ENCODE measurements around the gene ANKS3. TPM values are rescaled to one million over a fixed set of nuclear protein-coding genes. Genes with fewer than 3 reads are reported as not detected.

ANKS3 gene
- total and polyA plus RNA-seq, 7 donors: 3.9 to 30.7 (median 20.8) TPM

- H3K27ac ChIP-seq: no peak overlapping the region
- H3K27me3 ChIP-seq: no peaks in the 10 kb centered on the region
- H3K9me3 ChIP-seq: no peaks in the 10 kb centered on the region
- TF ChIP-seq POLR2A (IDR thresholded peaks at IDR 0.05) (no peak), EP300 (IDR thresholded peaks at IDR 0.05) (no peak), CTCF (IDR thresholded peaks at IDR 0.05) (no peak)
- H3K4me3 ChIP-seq: no peak overlapping the region
- WGBS, 2 donors: 95 to 97% methylated on average over 23 of the region's 23 CpGs
- peaks cover 0 to 13% (median 7%) of the 10 kb centered on the region in 4 donors for H3K4me1 ChIP-seq
- peak; percentile 56 for DNase-seq
- intact Hi-C loops (cut with DNase I): no loop called here
- peaks cover 7 to 94% (median 38%) of the 10 kb centered on the region in 4 donors for H3K36me3 ChIP-seq
These were observed 49.9 kb downstream of the ANKS3 start for GRCh38 chr16:4684058-4684715.

GRCh38 chr16:4683255-4684057, 50.6 kb downstream of the ANKS3 start:
- H3K4me1 ChIP-seq: peaks cover 0 to 14% (median 11%) of the 10 kb centered on the region in 4 donors
- TF ChIP-seq POLR2A (IDR thresholded peaks at IDR 0.05) (no peak), POLR2AphosphoS5 (IDR thresholded peaks at IDR 0.05) (no peak), EP300 (IDR thresholded peaks at IDR 0.05) (no peak), CTCF (IDR thresholded peaks at IDR 0.05) (no peak)
- H3K4me3 ChIP-seq: no peak overlapping the region
- H3K27ac ChIP-seq: peak overlapping the region in 3 of 4 donors; percentile 39 to 55 (median 48)
- intact Hi-C loops (cut with DNase I): no loop called here
- H3K36me3 ChIP-seq: peaks cover 7 to 86% (median 34%) of the 10 kb centered on the region in 4 donors
- H3K27me3 ChIP-seq: no peaks in the 10 kb centered on the region
- WGBS, 2 donors: 91 to 93% methylated on average over 17 of the region's 17 CpGs
- DNase-seq: peak; percentile 71
- no peaks in the 10 kb centered on the region for H3K9me3 ChIP-seq

DNA sequence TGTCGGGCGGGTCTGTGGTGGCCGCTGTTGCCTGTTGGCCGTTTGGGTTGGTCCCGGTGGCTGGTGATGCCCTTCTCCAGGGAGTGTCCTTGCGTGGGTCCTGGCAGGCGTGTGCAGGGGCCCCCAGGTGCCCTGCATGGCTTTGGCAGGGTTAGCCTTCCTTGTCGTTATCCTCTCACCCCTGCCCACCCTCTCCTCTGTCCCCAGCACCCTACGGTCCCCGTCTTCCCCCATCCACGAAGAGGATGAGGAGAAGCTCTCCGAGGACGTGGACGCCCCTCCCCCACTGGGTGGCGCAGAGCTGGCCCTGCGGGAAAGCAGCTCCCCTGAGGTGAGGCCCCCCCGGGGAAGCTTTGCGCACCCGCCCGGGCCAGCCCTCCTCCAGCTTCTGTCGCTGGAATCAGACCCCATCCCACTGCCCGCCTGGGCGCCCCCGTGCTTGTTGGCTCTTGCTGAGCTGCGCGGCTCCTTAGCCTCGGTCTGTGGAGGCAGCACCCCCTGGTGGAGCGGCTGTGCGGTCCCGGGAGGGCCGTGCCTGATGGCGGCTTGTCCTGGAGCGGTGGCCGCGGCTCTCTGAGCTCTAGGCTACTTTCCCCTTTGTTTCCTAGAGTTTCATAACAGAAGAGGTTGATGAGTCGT, 51.3 kb downstream of the ANKS3 start:
- Histone ChIP-seq H3K9me3 (no peaks in the 10 kb centered on the region), H3K27me3 (no peaks in the 10 kb centered on the region), H3K4me3 (peak overlapping the region in 3 of 4 donors; percentile 26 to 30 (median 28)), H3K4me1 (peaks cover 0 to 14% (median 11%) of the 10 kb centered on the region in 4 donors), H3K27ac (peak overlapping the region in 3 of 4 donors; percentile 39 to 55 (median 48)), H3K36me3 (peaks cover 7 to 85% (median 34%) of the 10 kb centered on the region in 4 donors)
- intact Hi-C loops (cut with DNase I): no loop called here
- TF ChIP-seq POLR2AphosphoS5 (IDR thresholded peaks at IDR 0.05) (no peak), CTCF (IDR thresholded peaks at IDR 0.05) (peak; percentile 6 to 57 (median 41))
- 85 to 90% methylated on average over 36 of the region's 36 CpGs for WGBS, 2 donors
- peak; percentile 77 for DNase-seq

GRCh38 chr16:4682084-4682591, 51.9 kb downstream of the ANKS3 start:
- Histone ChIP-seq H3K4me3 (no peak overlapping the region), H3K27me3 (no peaks in the 10 kb centered on the region), H3K36me3 (peaks cover 10 to 87% (median 36%) of the 10 kb centered on the region in 4 donors), H3K9me3 (no peaks in the 10 kb centered on the region), H3K4me1 (peaks cover 0 to 14% (median 11%) of the 10 kb centered on the region in 4 donors), H3K27ac (peak overlapping the region in 3 of 4 donors; percentile 39 to 55 (median 48))
- intact Hi-C loops (cut with DNase I): no loop called here
- DNase-seq: no peak
- TF ChIP-seq POLR2AphosphoS5 (IDR thresholded peaks at IDR 0.05) (no peak), CTCF (IDR thresholded peaks at IDR 0.05) (no peak), POLR2A (IDR thresholded peaks at IDR 0.05) (no peak), EP300 (IDR thresholded peaks at IDR 0.05) (no peak)
- WGBS, 2 donors: 90% methylated on average over 26 of the region's 26 CpGs
